Measurements from ENCODE around the gene SLC37A1. TPM values are rescaled to one million over a fixed set of nuclear protein-coding genes. Genes with fewer than 3 reads are reported as not detected.

The SLC37A1 gene
- total and polyA plus RNA-seq, 10 donors: 6.9 to 31.4 (median 23.2) TPM

- intact Hi-C loops (cut with DNase I; ENCODE audit: low total_unique reads): no loop called here
- Histone ChIP-seq H3K9me3 (peaks cover 0 to 60% (median 43%) of the 10 kb centered on the region in 8 donors), H3K27ac (no peak overlapping the region), H3K4me1 (no peaks in the 10 kb centered on the region), H3K4me3 (no peak overlapping the region), H3K36me3 (no peaks in the 10 kb centered on the region), H3K27me3 (replicated peaks in 1 of 7) (peaks cover 0 to 3% (median 0%) of the 10 kb centered on the region in 7 donors)
- no peak for TF ChIP-seq CTCF (IDR thresholded peaks at IDR 0.05 in 8 of 11, conservative IDR thresholded peaks at IDR 0.05 in 3 of 11)
- WGBS, 5 donors: 59 to 78% (median 66%) methylated on average over 4 of the region's 4 CpGs
- DNase-seq: no peak
These were observed 94.8 kb downstream of the SLC37A1 start for GRCh38 chr21:42608446-42608845.

GRCh38 chr21:42609811-42610210, 96.2 kb downstream of the SLC37A1 start:
- intact Hi-C loops (cut with DNase I; ENCODE audit: low total_unique reads): no loop called here
- TF ChIP-seq CTCF (IDR thresholded peaks at IDR 0.05 in 8 of 11, conservative IDR thresholded peaks at IDR 0.05 in 3 of 11): no peak
- H3K9me3 ChIP-seq: peaks cover 0 to 47% (median 31%) of the 10 kb centered on the region in 8 donors

GRCh38 chr21:42611852-42612251, 98.2 kb downstream of the SLC37A1 start:
- no peak for TF ChIP-seq POLR2AphosphoS5 (IDR thresholded peaks at IDR 0.05)
- peaks cover 0 to 27% (median 17%) of the 10 kb centered on the region in 8 donors for H3K9me3 ChIP-seq
- intact Hi-C loops (cut with DNase I; ENCODE audit: low total_unique reads): no loop called here
- no peak overlapping the region for H3K27ac ChIP-seq
- H3K4me1 ChIP-seq: peaks cover 0 to 17% (median 3%) of the 10 kb centered on the region in 6 donors
- peaks cover 0 to 9% (median 2%) of the 10 kb centered on the region in 7 donors for H3K27me3 ChIP-seq (replicated peaks in 1 of 7)
- H3K36me3 ChIP-seq: no peaks in the 10 kb centered on the region
- 89 to 96% (median 94%) methylated on average over 3 of the region's 3 CpGs for WGBS, 5 donors
- H3K4me3 ChIP-seq: no peak overlapping the region
- no peak for DNase-seq

More at GRCh38 chr21:42609811-42610210, 96.2 kb downstream of the SLC37A1 start:
- 78 to 100% (median 94%) methylated on average over 2 of the region's 2 CpGs for WGBS, 5 donors
- Histone ChIP-seq H3K27ac (no peak overlapping the region), H3K4me3 (no peak overlapping the region), H3K4me1 (peaks cover 0 to 6% (median 0%) of the 10 kb centered on the region in 6 donors), H3K27me3 (replicated peaks in 1 of 7) (no peaks in the 10 kb centered on the region), H3K36me3 (no peaks in the 10 kb centered on the region)
- no peak for DNase-seq

GRCh38 chr21:42612390-42612789, 98.7 kb downstream of the SLC37A1 start:
- intact Hi-C loops (cut with DNase I; ENCODE audit: low total_unique reads): no loop called here
- Histone ChIP-seq H3K4me3 (no peak overlapping the region), H3K36me3 (no peaks in the 10 kb centered on the region), H3K27me3 (replicated peaks in 1 of 7) (peaks cover 0 to 15% (median 7%) of the 10 kb centered on the region in 7 donors), H3K4me1 (peaks cover 0 to 19% (median 3%) of the 10 kb centered on the region in 6 donors), H3K9me3 (peaks cover 0 to 25% (median 17%) of the 10 kb centered on the region in 8 donors), H3K27ac (no peak overlapping the region)
- TF ChIP-seq CTCF (IDR thresholded peaks at IDR 0.05 in 8 of 11, conservative IDR thresholded peaks at IDR 0.05 in 3 of 11) (no peak), POLR2A (IDR thresholded peaks at IDR 0.05) (no peak), POLR2AphosphoS5 (IDR thresholded peaks at IDR 0.05) (no peak)
- WGBS, 5 donors: 76 to 87% (median 80%) methylated on average over 1 of the region's 1 CpG
- DNase-seq: no peak

GRCh38 chr21:42613756-42614155, 100.1 kb downstream of the SLC37A1 start:
- Histone ChIP-seq H3K27me3 (replicated peaks in 1 of 7) (peaks cover 0 to 28% (median 20%) of the 10 kb centered on the region in 7 donors), H3K4me1 (peaks cover 0 to 19% (median 3%) of the 10 kb centered on the region in 6 donors), H3K4me3 (no peak overlapping the region), H3K9me3 (peaks cover 0 to 25% (median 17%) of the 10 kb centered on the region in 8 donors), H3K27ac (no peak overlapping the region), H3K36me3 (no peaks in the 10 kb centered on the region)
- no peak for DNase-seq
- WGBS, 5 donors: 82 to 95% (median 88%) methylated on average over 5 of the region's 5 CpGs
- intact Hi-C loops (cut with DNase I; ENCODE audit: low total_unique reads): no loop called here
- TF ChIP-seq POLR2AphosphoS5 (IDR thresholded peaks at IDR 0.05) (no peak), CTCF (IDR thresholded peaks at IDR 0.05 in 8 of 11, conservative IDR thresholded peaks at IDR 0.05 in 3 of 11) (no peak), POLR2A (IDR thresholded peaks at IDR 0.05) (no peak)

Measured in spleen (tissue), 11 donors.